Right atrium auricular region (tissue), 2 donors: ENCODE data around the gene NAPEPLD. TPM values are rescaled to one million over a fixed set of nuclear protein-coding genes. Genes with fewer than 3 reads are reported as not detected.

Experiments
- DNase-seq: peaks from one replicate; pipeline ENCODE4 v3.0.0-alpha.2; 2019; ENCODE audit warnings: low spot score
- H3K27ac ChIP-seq, 2 donors: fragments of 200-600 bp; sonication (generic); 1 replicate in 1 of 2; 2 replicates in 1 of 2; pipeline ENCODE4 v1.5.1; 2016 to 2019
- H3K27me3 ChIP-seq, 2 donors: fragments of 200-600 bp; sonication (generic); one replicate each; pipeline versions ENCODE4 v1.5.1 to v1.6.0; 2017 to 2019
- H3K36me3 ChIP-seq: fragments of 200-600 bp; sonication (generic); one replicate; pipeline ENCODE4 v1.5.1; 2016
- H3K4me1 ChIP-seq, 2 donors: fragments of 200-600 bp; sonication (generic); one replicate each; pipeline versions ENCODE4 v1.5.1 to v1.6.0; 2017 to 2019
- H3K4me3 ChIP-seq, 2 donors: fragments of 200-600 bp; sonication (generic); 1 replicate in 1 of 2; 2 replicates in 1 of 2; pipeline ENCODE4 v1.5.1; 2017 to 2019; ENCODE audit warnings: mild to moderate bottlenecking in 1 of 2, moderate library complexity in 1 of 2
- H3K9me3 ChIP-seq, 2 donors: fragments of 200-600 bp; sonication (generic); one replicate each; pipeline ENCODE4 v1.5.1; 2019
- total RNA-seq, 2 donors: library from RNA; depleted of rRNA; stranded (reverse); fragments of >200 nt; gene quantifications; one replicate each; pipeline ENCODE4 v1.1.0, GENCODE V29; 2016
- TF ChIP-seq, protein P1 (sequence below), 2 donors: fragments of 200-600 bp; sonication (generic); IDR thresholded peaks; one replicate each; pipeline ENCODE4 v1.5.1; 2019; ENCODE audit warnings: antibody characterized with exemption in 2 of 2

NAPEPLD gene
- total RNA-seq, 2 donors from 2014 or later: 5.2 to 8.1 TPM

DNA sequence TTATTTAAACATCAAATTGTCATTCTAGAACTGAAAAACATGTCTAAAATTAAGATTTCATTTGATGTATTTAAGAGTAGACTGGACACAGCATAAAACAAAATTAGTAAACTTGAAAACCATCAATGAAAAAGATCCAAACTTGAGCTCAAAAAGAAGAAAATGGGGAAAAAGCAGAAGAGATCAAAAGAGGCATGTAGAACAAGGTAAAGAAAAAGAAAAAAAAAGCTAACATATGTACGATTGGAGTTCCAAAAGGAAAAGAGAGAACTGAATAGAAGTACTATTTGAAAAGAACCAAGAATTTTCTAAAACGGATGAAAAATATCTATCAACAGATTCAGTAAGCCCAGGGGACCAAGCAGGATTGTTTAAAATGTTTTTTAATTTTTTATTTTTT, 77.9 kb downstream of the NAPEPLD start:
- Histone ChIP-seq H3K4me3 (no peak overlapping the region), H3K9me3 (no peaks in the 10 kb centered on the region), H3K36me3 (no peaks in the 10 kb centered on the region), H3K27ac (no peak overlapping the region), H3K27me3 (no peaks in the 10 kb centered on the region), H3K4me1 (peaks cover 0 to 13% of the 10 kb centered on the region in 2 donors)
- TF ChIP-seq, protein P1, sequence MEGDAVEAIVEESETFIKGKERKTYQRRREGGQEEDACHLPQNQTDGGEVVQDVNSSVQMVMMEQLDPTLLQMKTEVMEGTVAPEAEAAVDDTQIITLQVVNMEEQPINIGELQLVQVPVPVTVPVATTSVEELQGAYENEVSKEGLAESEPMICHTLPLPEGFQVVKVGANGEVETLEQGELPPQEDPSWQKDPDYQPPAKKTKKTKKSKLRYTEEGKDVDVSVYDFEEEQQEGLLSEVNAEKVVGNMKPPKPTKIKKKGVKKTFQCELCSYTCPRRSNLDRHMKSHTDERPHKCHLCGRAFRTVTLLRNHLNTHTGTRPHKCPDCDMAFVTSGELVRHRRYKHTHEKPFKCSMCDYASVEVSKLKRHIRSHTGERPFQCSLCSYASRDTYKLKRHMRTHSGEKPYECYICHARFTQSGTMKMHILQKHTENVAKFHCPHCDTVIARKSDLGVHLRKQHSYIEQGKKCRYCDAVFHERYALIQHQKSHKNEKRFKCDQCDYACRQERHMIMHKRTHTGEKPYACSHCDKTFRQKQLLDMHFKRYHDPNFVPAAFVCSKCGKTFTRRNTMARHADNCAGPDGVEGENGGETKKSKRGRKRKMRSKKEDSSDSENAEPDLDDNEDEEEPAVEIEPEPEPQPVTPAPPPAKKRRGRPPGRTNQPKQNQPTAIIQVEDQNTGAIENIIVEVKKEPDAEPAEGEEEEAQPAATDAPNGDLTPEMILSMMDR (IDR thresholded peaks at IDR 0.05): no peak
- no peak for DNase-seq

DNA sequence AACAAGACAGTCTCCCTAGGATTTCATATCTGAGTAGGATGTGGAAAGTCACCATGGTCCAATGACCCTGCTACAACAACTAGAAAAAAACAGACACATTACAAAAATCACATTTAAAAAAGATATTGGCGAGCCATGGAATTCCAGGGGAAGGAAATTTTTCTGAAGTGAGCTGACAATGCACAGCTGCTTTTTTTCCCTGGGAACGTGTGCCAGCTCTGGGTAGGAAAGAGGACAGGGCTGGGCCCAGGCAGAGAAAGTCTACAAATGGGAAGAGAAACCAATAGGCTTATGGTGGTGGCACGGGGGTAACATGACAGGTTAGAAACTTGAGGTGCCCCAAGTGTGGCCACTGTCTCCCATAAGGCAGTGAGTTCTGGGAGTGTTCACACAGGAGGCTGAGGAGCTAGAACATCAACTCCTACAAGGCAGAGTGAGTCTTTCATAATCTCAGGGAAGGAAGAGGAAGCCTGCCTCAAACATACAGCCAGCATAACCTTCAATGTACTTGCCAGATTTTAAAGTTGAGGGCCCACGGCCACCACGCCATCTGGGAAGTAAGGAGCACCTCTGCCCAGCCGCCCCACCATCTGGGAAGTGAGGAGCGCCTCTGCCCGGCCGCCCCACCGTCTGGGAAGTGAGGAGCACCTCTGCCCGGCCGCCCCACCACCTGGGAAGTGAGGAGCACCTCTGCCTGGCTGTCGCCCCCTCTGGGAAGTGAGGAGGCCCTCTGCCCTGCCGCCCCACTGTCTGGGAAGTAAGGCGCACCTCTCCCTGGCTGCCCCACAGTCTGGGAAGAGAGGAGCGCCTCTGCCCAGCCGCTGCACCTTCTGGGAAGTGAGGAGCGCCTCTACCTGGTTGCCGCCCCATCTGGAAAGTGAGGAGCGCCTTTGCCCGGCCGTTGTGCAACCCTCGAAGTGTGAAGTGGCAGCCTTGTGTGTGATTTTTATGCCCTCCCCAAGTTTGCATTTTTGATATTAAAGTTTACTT, 80.2 kb downstream of the NAPEPLD start:
- H3K4me3 ChIP-seq: no peak overlapping the region
- H3K36me3 ChIP-seq: no peaks in the 10 kb centered on the region
- TF ChIP-seq, protein P1 (IDR thresholded peaks at IDR 0.05): no peak
- no peaks in the 10 kb centered on the region for H3K9me3 ChIP-seq
- peaks cover 0 to 3% of the 10 kb centered on the region in 2 donors for H3K4me1 ChIP-seq
- no peak for DNase-seq
- H3K27ac ChIP-seq: no peak overlapping the region
- no peaks in the 10 kb centered on the region for H3K27me3 ChIP-seq

DNA sequence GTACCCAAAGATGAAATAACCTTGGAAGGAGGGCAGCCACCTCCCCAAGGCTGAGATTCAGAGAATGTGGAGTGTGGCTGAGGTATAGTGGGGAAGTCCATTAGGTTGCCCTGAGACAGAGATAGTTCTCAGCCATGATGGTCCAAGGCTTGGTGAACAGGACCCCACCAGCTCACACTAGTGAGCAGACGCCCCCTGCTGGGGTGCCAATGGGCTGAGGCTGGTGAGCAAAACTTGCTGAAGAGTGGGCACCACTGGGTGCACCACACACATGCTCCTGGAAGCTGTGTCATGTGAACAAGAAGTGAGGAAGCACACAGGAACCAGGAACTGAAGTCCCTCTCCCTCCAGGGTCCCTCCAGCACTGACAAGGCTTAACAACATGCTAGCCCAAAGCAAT, 83.2 kb downstream of the NAPEPLD start:
- no peak for DNase-seq
- TF ChIP-seq, protein P1 (IDR thresholded peaks at IDR 0.05): peak; percentile 17 to 50

DNA sequence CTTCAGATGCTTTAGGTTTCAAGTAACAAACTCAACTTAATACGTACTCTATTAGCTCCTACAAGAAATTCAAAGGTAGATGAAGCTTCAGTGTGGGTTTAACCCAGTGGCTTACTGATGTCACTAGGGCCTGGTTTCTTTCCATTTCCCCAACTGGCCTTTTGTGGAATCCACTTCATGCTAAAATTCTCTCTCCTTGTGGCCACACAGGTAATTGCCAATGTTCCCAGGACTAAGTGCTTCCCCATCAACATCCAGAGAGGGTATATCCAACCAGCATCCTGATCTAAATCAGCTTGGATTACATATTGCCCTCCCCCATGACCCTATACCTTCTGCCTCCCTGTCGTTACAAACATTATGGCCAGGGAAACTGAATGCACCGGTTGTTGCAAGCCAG, 85.0 kb downstream of the NAPEPLD start:
- Histone ChIP-seq H3K4me3 (no peak overlapping the region), H3K36me3 (no peaks in the 10 kb centered on the region), H3K4me1 (peaks cover 0 to 4% of the 10 kb centered on the region in 2 donors), H3K27me3 (no peaks in the 10 kb centered on the region), H3K9me3 (no peaks in the 10 kb centered on the region), H3K27ac (no peak overlapping the region)
- TF ChIP-seq, protein P1 (IDR thresholded peaks at IDR 0.05): no peak
- no peak for DNase-seq

More for the DNA sequence above, 83.2 kb downstream of the NAPEPLD start:
- Histone ChIP-seq H3K4me1 (peaks cover 0 to 4% of the 10 kb centered on the region in 2 donors), H3K9me3 (no peaks in the 10 kb centered on the region), H3K36me3 (no peaks in the 10 kb centered on the region), H3K27me3 (no peaks in the 10 kb centered on the region), H3K4me3 (no peak overlapping the region), H3K27ac (no peak overlapping the region)

DNA sequence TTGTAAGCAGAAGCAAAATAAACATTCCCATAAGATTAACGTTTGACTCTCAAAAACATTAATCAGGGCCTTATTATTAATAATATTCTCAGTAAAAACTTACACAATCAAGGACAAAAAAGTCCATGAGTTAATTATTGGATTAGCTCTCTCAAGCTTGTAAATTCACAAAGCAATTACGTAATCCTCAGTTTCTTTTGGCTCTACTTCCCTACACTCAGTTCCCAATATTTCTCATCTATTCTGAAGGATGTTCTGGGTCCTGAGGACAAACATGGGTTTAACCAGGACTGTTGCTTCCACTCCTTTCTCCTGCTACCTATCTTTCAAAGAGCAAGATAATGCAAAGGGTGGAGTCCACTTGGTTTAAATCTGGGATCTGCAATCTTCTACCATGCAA, 89.4 kb downstream of the NAPEPLD start:
- H3K9me3 ChIP-seq: no peaks in the 10 kb centered on the region
- no peaks in the 10 kb centered on the region for H3K36me3 ChIP-seq
- H3K27me3 ChIP-seq: no peaks in the 10 kb centered on the region
- no peak overlapping the region for H3K27ac ChIP-seq
- DNase-seq: no peak
- TF ChIP-seq, protein P1 (IDR thresholded peaks at IDR 0.05): no peak
- no peak overlapping the region for H3K4me3 ChIP-seq
- peaks cover 0 to 4% of the 10 kb centered on the region in 2 donors for H3K4me1 ChIP-seq
